HUES48 (cell line): ENCODE data around the gene CCDC124.

ENCODE experiments used
- H3K27ac ChIP-seq: one replicate; pipeline ENCODE4 v1.7.0; 2013; ENCODE audit warnings: low read depth, low read length, inconsistent platforms
- H3K27me3 ChIP-seq: 2 replicates; pipeline ENCODE4 v1.6.1; 2013; ENCODE audit warnings: mild to moderate bottlenecking, low read length; ENCODE audit not compliant: control insufficient read depth, insufficient read depth
- H3K36me3 ChIP-seq: 2 replicates; pipeline ENCODE4 v1.6.1; 2013; ENCODE audit warnings: low read length; ENCODE audit not compliant: control insufficient read depth, insufficient read depth
- H3K4me1 ChIP-seq: 2 replicates; pipeline ENCODE4 v1.6.1; 2013; ENCODE audit warnings: mild to moderate bottlenecking, low read length; ENCODE audit not compliant: control insufficient read depth, insufficient read depth
- H3K4me3 ChIP-seq: 2 replicates; pipeline ENCODE4 v1.5.1; 2013; ENCODE audit warnings: mild to moderate bottlenecking, low read depth, low read length
- H3K9ac ChIP-seq: 2 replicates; pipeline ENCODE4 v1.6.1; 2013; ENCODE audit warnings: mild to moderate bottlenecking, low read depth, low read length, moderate library complexity
- H3K9me3 ChIP-seq: 2 replicates; pipeline ENCODE4 v1.6.1; 2013; ENCODE audit warnings: low read length; ENCODE audit not compliant: control insufficient read depth, insufficient read depth

The CCDC124 gene

DNA sequence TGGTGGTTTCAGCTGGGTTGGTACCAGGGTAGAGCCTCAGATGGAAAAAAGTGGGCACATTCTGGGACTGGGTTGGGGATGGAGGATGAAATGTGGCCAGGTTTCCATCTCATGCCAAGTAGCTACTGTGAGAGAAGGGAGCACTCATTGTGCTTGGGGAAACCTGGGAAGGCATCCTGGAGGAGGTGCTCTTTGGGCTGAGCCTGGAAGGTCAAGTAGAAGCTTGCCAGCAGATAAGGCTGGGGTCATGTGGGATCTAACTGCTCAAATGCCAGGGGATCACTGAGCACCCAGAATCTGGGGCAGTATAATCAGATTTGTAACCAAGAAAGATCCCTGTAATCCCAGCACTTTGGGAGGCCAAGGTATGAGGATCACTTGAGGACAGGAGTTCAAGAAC, 25.1 kb downstream of the CCDC124 start:
- no peaks in the 10 kb centered on the region; the same call in 1 of the 2 replicates for H3K4me1 ChIP-seq
- no peaks in the 10 kb centered on the region for H3K9me3 ChIP-seq
- H3K36me3 ChIP-seq, result no peaks in the 10 kb centered on the region; the same call in 1 of the 2 replicates
- peaks cover 16% of the 10 kb centered on the region for H3K27me3 ChIP-seq
- no peak overlapping the region for H3K4me3 ChIP-seq
- H3K9ac ChIP-seq, result no peak overlapping the region
- no peak overlapping the region for H3K27ac ChIP-seq

GRCh38 chr19:17963936-17964691, 31.3 kb downstream of the CCDC124 start:
- H3K27ac ChIP-seq, result no peak overlapping the region
- H3K4me3 ChIP-seq, result no peak overlapping the region
- no peaks in the 10 kb centered on the region for H3K9me3 ChIP-seq
- peaks cover 13% of the 10 kb centered on the region for H3K27me3 ChIP-seq
- H3K4me1 ChIP-seq, result 0 out of 2 replicates have a peak, but pooled peaks cover 3% of the 10 kb centered on the region
- no peak overlapping the region for H3K9ac ChIP-seq
- H3K36me3 ChIP-seq, result no peaks in the 10 kb centered on the region

DNA sequence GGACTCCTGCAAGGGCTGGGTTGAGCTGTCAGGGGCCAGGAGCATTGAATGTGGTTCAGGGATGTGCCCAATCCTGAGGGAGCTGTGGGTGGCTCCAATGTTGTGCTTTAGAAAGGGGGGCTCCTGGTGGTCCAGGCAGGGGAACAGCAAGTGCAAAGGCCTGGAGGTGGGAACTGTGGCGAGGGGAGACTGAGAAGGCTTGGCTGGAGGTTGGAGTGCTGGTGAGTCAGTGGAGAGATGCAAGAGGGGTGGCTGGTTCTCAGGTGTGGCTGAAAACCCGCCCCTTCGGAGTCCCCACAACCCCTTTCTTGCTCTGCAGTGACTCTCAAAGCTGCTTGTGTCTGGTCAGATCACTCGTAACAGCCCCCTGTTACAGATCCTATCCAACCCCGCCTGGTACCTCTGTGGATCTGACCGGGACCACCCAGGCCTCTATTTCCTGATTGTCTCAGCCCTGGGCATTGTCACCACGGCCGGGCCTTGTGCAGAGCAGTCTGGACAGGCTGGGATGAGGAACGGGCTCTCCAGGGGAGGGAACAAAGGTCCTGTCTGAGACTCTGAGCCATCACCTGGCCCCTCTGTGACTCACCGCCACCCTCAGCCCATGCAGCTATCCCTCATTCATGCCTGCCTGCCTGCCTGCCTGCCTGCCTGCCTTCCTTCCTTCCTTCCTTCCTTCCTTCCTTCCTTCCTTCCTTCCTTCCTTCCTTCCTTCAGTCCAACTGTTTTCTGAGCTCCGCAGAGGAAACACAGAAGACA, 32.7 kb downstream of the CCDC124 start:
- H3K27me3 ChIP-seq, result peaks cover 13% of the 10 kb centered on the region
- no peak overlapping the region for H3K27ac ChIP-seq
- H3K9me3 ChIP-seq, result no peaks in the 10 kb centered on the region
- H3K4me1 ChIP-seq, result 0 out of 2 replicates have a peak, but pooled peaks cover 3% of the 10 kb centered on the region
- H3K4me3 ChIP-seq, result no peak overlapping the region
- no peak overlapping the region for H3K9ac ChIP-seq
- no peaks in the 10 kb centered on the region for H3K36me3 ChIP-seq

DNA sequence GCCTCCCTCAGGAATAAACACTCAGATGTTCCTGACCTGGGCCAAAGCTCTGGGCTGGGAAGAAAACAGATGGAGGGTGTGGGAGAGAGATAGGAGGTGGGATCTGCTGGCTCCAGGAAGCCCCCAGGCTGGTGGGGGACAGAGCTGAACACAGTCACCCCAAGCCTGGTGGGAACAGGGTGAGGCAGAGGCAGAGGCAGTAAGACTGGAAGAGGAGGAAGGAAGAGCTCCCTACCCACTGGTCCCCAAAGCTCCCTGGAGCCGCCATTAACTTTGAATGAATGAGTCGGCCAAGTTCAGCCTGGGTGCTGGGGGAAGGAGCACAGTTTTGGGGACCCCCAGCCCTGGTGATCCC, 33.3 kb downstream of the CCDC124 start:
- no peaks in the 10 kb centered on the region for H3K36me3 ChIP-seq
- peaks cover 13% of the 10 kb centered on the region for H3K27me3 ChIP-seq
- H3K27ac ChIP-seq, result no peak overlapping the region
- no peak overlapping the region for H3K4me3 ChIP-seq
- 0 out of 2 replicates have a peak, but pooled peaks cover 3% of the 10 kb centered on the region for H3K4me1 ChIP-seq
- no peaks in the 10 kb centered on the region for H3K9me3 ChIP-seq
- no peak overlapping the region for H3K9ac ChIP-seq

- peak within 1 kb of the TSS; percentile 72 for H3K4me3 ChIP-seq
- no peak within 1 kb of the TSS for H3K9ac ChIP-seq
These were observed 33.9 kb downstream of the CCDC124 start, which contains the start of gene KCNN1 for GRCh38 chr19:17966550-17967256. Gene KCNN1 (plus strand): TSS chr19:17967107. CDS start chr19:17973889, 6,782 bp downstream.

GRCh38 chr19:17967257-17968051, 34.6 kb downstream of the CCDC124 start:
- peaks cover 13% of the 10 kb centered on the region for H3K27me3 ChIP-seq
- H3K36me3 ChIP-seq, result no peaks in the 10 kb centered on the region
- 0 out of 2 replicates have a peak, but pooled peaks cover 3% of the 10 kb centered on the region for H3K4me1 ChIP-seq
- no peak overlapping the region for H3K27ac ChIP-seq
- H3K9me3 ChIP-seq, result no peaks in the 10 kb centered on the region
- H3K9ac ChIP-seq, result no peak overlapping the region
- peak overlapping the region; percentile 72 for H3K4me3 ChIP-seq

More at GRCh38 chr19:17966550-17967256, 33.9 kb downstream of the CCDC124 start, which contains the start of gene KCNN1:
- Histone ChIP-seq H3K36me3 (no peaks in the 10 kb centered on the region), H3K9me3 (no peaks in the 10 kb centered on the region), H3K27ac (no peak within 1 kb of the TSS), H3K4me1 (0 out of 2 replicates have a peak, but pooled peaks cover 3% of the 10 kb centered on the region), H3K27me3 (peaks cover 13% of the 10 kb centered on the region)

- no peak overlapping the region for H3K27ac ChIP-seq
These were observed 35.5 kb downstream of the CCDC124 start for GRCh38 chr19:17968362-17968761.

GRCh38 chr19:17969096-17969792, 36.4 kb downstream of the CCDC124 start:
- Histone ChIP-seq H3K9me3 (no peaks in the 10 kb centered on the region), H3K9ac (no peak overlapping the region), H3K4me1 (0 out of 2 replicates have a peak, but pooled peaks cover 3% of the 10 kb centered on the region), H3K27ac (no peak overlapping the region), H3K4me3 (no peak overlapping the region), H3K36me3 (no peaks in the 10 kb centered on the region), H3K27me3 (peaks cover 13% of the 10 kb centered on the region)

More at GRCh38 chr19:17968362-17968761, 35.5 kb downstream of the CCDC124 start:
- no peak overlapping the region for H3K9ac ChIP-seq
- no peak overlapping the region for H3K4me3 ChIP-seq
- no peaks in the 10 kb centered on the region for H3K9me3 ChIP-seq
- H3K4me1 ChIP-seq, result 0 out of 2 replicates have a peak, but pooled peaks cover 3% of the 10 kb centered on the region
- no peaks in the 10 kb centered on the region for H3K36me3 ChIP-seq
- peaks cover 13% of the 10 kb centered on the region for H3K27me3 ChIP-seq

- Histone ChIP-seq H3K4me1 (no peaks in the 10 kb centered on the region), H3K27ac (no peak overlapping the region), H3K4me3 (no peak overlapping the region), H3K36me3 (no peaks in the 10 kb centered on the region), H3K9me3 (no peaks in the 10 kb centered on the region), H3K9ac (no peak overlapping the region), H3K27me3 (peaks cover 5% of the 10 kb centered on the region)
These were observed 39.4 kb downstream of the CCDC124 start for GRCh38 chr19:17972230-17972629.
